CD4-positive, alpha-beta T cell (primary cell): ENCODE measurements around the gene NECAB3. TPM values are rescaled to one million over a fixed set of nuclear protein-coding genes. Genes with fewer than 3 reads are reported as not detected.

ENCODE experiments used
- ATAC-seq: fragments of 200-7000 bp; cut with Tn5 transposase; one replicate; pipeline ENCODE4 v1.10.0; 2022; ENCODE audit warnings: mild to moderate bottlenecking; ENCODE audit not compliant: poor library complexity
- CTCF ChIA-PET: fragments of 350-600 bp; sonication (Branson Sonifier 250); formaldehyde crosslinking; loops from one replicate; lab custom pipeline; 2021; ENCODE audit warnings: antibody characterized with exemption, inconsistent platforms; lab: Charles Lee
- POLR2A ChIA-PET: fragments of 350-600 bp; sonication (Branson Sonifier 250); formaldehyde crosslinking; loops from one replicate; lab custom pipeline; 2021; ENCODE audit warnings: antibody characterized with exemption, inconsistent platforms; lab: Charles Lee
- DNase-seq, 14 experiments: peaks; one replicate each; pipeline ENCODE4 v3.0.0-alpha.2; 2013 to 2020; ENCODE audit warnings: mixed read lengths in 2 of 14
- H3K27ac ChIP-seq, 2 donors: one replicate each; pipeline versions ENCODE4 v1.5.1 to v1.7.0; 2013; ENCODE audit warnings: low read length in 2 of 2, low read depth in 1 of 2, mild to moderate bottlenecking in 1 of 2
- H3K27me3 ChIP-seq, 2 experiments: 1 replicate in 1 of 2; 2 replicates in 1 of 2; pipeline versions ENCODE4 v1.6.1 to v1.7.0; 2013; ENCODE audit warnings: low read length in 2 of 2, control low read depth in 1 of 2, mild to moderate bottlenecking in 1 of 2, moderate library complexity in 1 of 2; ENCODE audit not compliant: insufficient read depth in 2 of 2, control insufficient read depth in 1 of 2
- H3K36me3 ChIP-seq: one replicate; pipeline ENCODE4 v1.6.1; 2013; ENCODE audit warnings: low read length, control low read depth; ENCODE audit not compliant: insufficient read depth
- H3K4me1 ChIP-seq: one replicate; pipeline ENCODE4 v1.6.1; 2013; ENCODE audit warnings: low read length, control low read depth; ENCODE audit not compliant: insufficient read depth
- H3K4me3 ChIP-seq: one replicate; pipeline ENCODE4 v1.5.1; 2013; ENCODE audit warnings: mild to moderate bottlenecking, low read length, moderate library complexity
- H3K9me3 ChIP-seq, 2 experiments: 1 replicate in 1 of 2; 2 replicates in 1 of 2; pipeline versions ENCODE4 v1.6.1 to v1.7.0; 2013; ENCODE audit warnings: low read length in 2 of 2, mild to moderate bottlenecking in 2 of 2, control low read depth in 1 of 2, moderate library complexity in 1 of 2; ENCODE audit not compliant: control insufficient read depth in 1 of 2, insufficient read depth in 1 of 2
- H3K27ac Mint-ChIP-seq: one replicate; pipeline ENCODE4 v1.8.0; 2020; ENCODE audit warnings: mixed read lengths
- H3K27me3 Mint-ChIP-seq: one replicate; pipeline ENCODE4 v1.8.0; 2021; ENCODE audit warnings: mixed read lengths
- H3K36me3 Mint-ChIP-seq: one replicate; pipeline ENCODE4 v1.8.0; 2021; ENCODE audit warnings: low read depth, mixed read lengths
- H3K4me1 Mint-ChIP-seq: one replicate; pipeline ENCODE4 v1.8.0; 2021; ENCODE audit warnings: low read depth, mixed read lengths
- H3K4me3 Mint-ChIP-seq: one replicate; pipeline ENCODE4 v1.8.0; 2020; ENCODE audit warnings: mild to moderate bottlenecking, mixed read lengths
- H3K9me3 Mint-ChIP-seq: one replicate; pipeline ENCODE4 v1.8.0; 2020; ENCODE audit warnings: mixed read lengths
- CTCF ChIP-seq: fragments of 200-600 bp; IDR thresholded peaks from one replicate; pipeline ENCODE4 v1.8.0; 2022; ENCODE audit warnings: antibody characterized with exemption, mild to moderate bottlenecking
- intact Hi-C, 2 experiments: fragments of 100-400 bp; cut with DNase I in 1 of 2; cut with micrococcal nuclease in 1 of 2; formaldehyde crosslinking; loops; one replicate each; pipeline versions ENCODE4 v1.15.1 to v1.9.0; 2023 to 2025; cut with DNase I, micrococcal nuclease
- total RNA-seq, 174 experiments: library from RNA in 2 of 174; stranded (reverse) in 2 of 174; gene quantifications; one replicate each; pipeline ENCODE4 v1.2.3 and lab custom pipeline; 2021 to 2026

NECAB3 gene
- total RNA-seq, 2 experiments from 2014 or later: 8.7 to 9.2 TPM

- ChIA-PET CTCF (no interaction called here), POLR2A (interaction anchor here (0.7 kb wide), 1 partner anchor 171 kb away, joined by 3 read pairs; the partner anchor contains the start of gene CBFA2T2)
- intact Hi-C loops: loop anchor here (5.0 to 10.0 kb wide), 6 partner anchors 74 to 1706 kb away; partner anchors contain the start of genes CDK5RAP1 (in 1 of the 2), DYNLRB1 (in 1 of the 2), PDRG1 (in 1 of the 2) and SNTA1 (in 1 of the 2)
- no peak for TF ChIP-seq CTCF
- no peaks in the 10 kb centered on the region for H3K36me3 ChIP-seq
- no peak overlapping the region for H3K4me3 ChIP-seq
- no peak overlapping the region for H3K4me3 Mint-ChIP-seq
- no peaks in the 10 kb centered on the region for H3K27me3 ChIP-seq
- H3K9me3 Mint-ChIP-seq: no peaks in the 10 kb centered on the region
- no peak for ATAC-seq
- no peak overlapping the region for H3K27ac ChIP-seq
- no peaks in the 10 kb centered on the region for H3K36me3 Mint-ChIP-seq
- H3K9me3 ChIP-seq: no peaks in the 10 kb centered on the region
- no peak for DNase-seq
- H3K4me1 ChIP-seq: peaks cover 28% of the 10 kb centered on the region
- H3K4me1 Mint-ChIP-seq: peaks cover 27% of the 10 kb centered on the region
- H3K27ac Mint-ChIP-seq: no peak overlapping the region
- H3K27me3 Mint-ChIP-seq: no peaks in the 10 kb centered on the region
Observed at GRCh38 chr20:33660685-33661058, 13.6 kb downstream of the NECAB3 start.

GRCh38 chr20:33660035-33660684, 14.1 kb downstream of the NECAB3 start:
- POLR2A ChIA-PET: interaction anchor here (0.7 kb wide), 1 partner anchor 170 kb away, joined by 3 read pairs; the partner anchor contains the start of gene CBFA2T2
- no peak for ATAC-seq
- CTCF ChIA-PET: no interaction called here
- intact Hi-C loops: loop anchor here (5.0 to 10.0 kb wide), 6 partner anchors 75 to 1705 kb away; partner anchors contain the start of genes CDK5RAP1 (in 1 of the 2), DYNLRB1 (in 1 of the 2), PDRG1 (in 1 of the 2) and SNTA1 (in 1 of the 2)
- no peak overlapping the region for H3K4me3 Mint-ChIP-seq
- H3K4me1 ChIP-seq: peaks cover 28% of the 10 kb centered on the region
- H3K4me3 ChIP-seq: no peak overlapping the region
- no peaks in the 10 kb centered on the region for H3K9me3 ChIP-seq
- no peak overlapping the region for H3K27ac Mint-ChIP-seq
- no peaks in the 10 kb centered on the region for H3K27me3 ChIP-seq
- H3K36me3 ChIP-seq: no peaks in the 10 kb centered on the region
- H3K27me3 Mint-ChIP-seq: no peaks in the 10 kb centered on the region
- no peak for TF ChIP-seq CTCF
- no peak overlapping the region for H3K27ac ChIP-seq
- H3K9me3 Mint-ChIP-seq: no peaks in the 10 kb centered on the region
- no peaks in the 10 kb centered on the region for H3K36me3 Mint-ChIP-seq
- H3K4me1 Mint-ChIP-seq: peaks cover 22% of the 10 kb centered on the region
- no peak for DNase-seq

GRCh38 chr20:33659341-33660034, 14.7 kb downstream of the NECAB3 start:
- DNase-seq (no peak), ATAC-seq (no peak)
- intact Hi-C loops: loop anchor here (5.0 to 10.0 kb wide), 6 partner anchors 75 to 1705 kb away; partner anchors contain the start of genes CDK5RAP1 (in 1 of the 2), DYNLRB1 (in 1 of the 2), PDRG1 (in 1 of the 2) and SNTA1 (in 1 of the 2)
- CTCF ChIA-PET: no interaction called here
- no peak overlapping the region for H3K27ac ChIP-seq
- no peak for TF ChIP-seq CTCF
- no peaks in the 10 kb centered on the region for H3K36me3 Mint-ChIP-seq
- no peak overlapping the region for H3K27ac Mint-ChIP-seq
- H3K36me3 ChIP-seq: no peaks in the 10 kb centered on the region
- H3K4me1 ChIP-seq: peaks cover 22% of the 10 kb centered on the region
- H3K27me3 ChIP-seq: no peaks in the 10 kb centered on the region
- no peak overlapping the region for H3K4me3 ChIP-seq
- H3K4me1 Mint-ChIP-seq: peaks cover 15% of the 10 kb centered on the region
- no peaks in the 10 kb centered on the region for H3K9me3 Mint-ChIP-seq
- POLR2A ChIA-PET: no interaction called here
- H3K4me3 Mint-ChIP-seq: no peak overlapping the region
- H3K9me3 ChIP-seq: no peaks in the 10 kb centered on the region
- no peaks in the 10 kb centered on the region for H3K27me3 Mint-ChIP-seq
